ENCODE results near the gene BDP1. TPM values are rescaled to one million over a fixed set of nuclear protein-coding genes. Genes with fewer than 3 reads are reported as not detected.
"Not testable (repeated sequence)": the region's sequence is repeated elsewhere in the genome, so short reads cannot be mapped to it uniquely, and the experiment has no call there.

The BDP1 gene
- total and polyA plus RNA-seq, 9 donors, result 15.1 to 30.0 (median 24.2) TPM

DNA sequence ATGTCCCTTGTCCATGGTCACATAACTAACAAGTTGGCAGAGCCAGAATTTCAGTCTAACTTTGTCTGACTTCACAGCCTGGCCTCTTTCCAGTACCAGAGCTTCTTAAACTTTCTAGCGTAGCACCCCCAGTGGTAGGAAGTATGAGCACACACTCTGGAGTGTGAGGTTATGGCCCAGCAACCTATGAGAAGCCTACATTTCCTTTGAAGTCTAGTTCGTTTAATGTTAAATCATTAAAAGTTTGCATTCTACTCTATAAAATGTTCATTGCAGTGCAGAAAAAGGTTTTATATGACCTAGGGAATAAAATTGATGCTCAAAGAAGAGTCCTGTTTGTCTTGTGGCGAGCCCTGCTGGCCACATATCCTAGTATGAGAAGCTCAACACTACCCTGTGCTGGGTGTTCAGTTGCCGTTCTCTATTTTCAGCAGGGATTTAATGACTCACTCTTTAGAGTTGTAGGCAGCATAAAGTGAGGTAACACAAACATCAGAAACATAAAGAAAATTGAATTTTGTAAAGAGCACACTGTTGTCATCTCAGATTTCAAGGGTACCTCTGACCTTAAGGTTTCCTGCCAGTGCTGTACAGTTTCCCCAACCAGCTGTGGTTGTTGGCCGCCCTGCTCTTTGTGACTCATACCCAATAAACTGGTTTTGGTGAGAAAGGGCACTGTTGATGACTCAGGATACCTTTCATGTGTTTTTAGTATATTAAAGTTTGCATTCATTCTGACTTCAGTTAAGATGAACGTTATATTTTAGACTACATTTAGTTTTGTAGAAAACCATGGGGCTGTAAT lies 146.0 kb downstream of the BDP1 start:
- peaks cover 45% of the 10 kb centered on the region for H3K36me3 ChIP-seq (ENCODE audit: control insufficient read depth, insufficient read depth, low read length)
- WGBS (ENCODE audit: insufficient coverage), result no CpG with 5 or more reads among the region's 6 CpGs
- DNase-seq, result peak; percentile 35
- no peak overlapping the region for H3K27ac ChIP-seq (ENCODE audit: low read length)
- no peak overlapping the region for H3K4me3 ChIP-seq (ENCODE audit: low read length)
- no peaks in the 10 kb centered on the region for H3K4me1 ChIP-seq (ENCODE audit: control insufficient read depth, insufficient read depth, low read length)
- no peaks in the 10 kb centered on the region for H3K27me3 ChIP-seq (ENCODE audit: control insufficient read depth, insufficient read depth, low read length)
- H3K9me3 ChIP-seq (replicated peaks; ENCODE audit: control insufficient read depth, low read depth, low read length), result no peaks in the 10 kb centered on the region

DNA sequence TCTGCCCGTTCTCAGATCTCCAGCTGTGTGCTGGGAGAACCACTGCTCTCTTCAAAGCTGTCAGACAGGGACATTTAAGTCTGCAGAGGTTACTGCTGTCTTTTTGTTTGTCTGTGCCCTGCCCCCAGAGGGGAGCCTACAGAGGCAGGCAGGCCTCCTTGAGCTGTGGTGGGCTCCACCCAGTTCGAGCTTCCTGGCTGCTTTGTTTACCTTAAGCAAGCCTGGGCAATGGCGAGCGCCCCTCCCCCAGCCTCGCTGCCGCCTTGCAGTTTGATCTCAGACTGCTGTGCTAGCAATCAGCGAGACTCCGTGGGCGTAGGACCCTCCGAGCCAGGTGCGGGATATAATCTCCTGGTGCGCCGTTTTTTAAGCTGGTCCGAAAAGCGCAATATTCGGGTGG lies 154.5 kb downstream of the BDP1 start:
- not testable (repeated sequence) for H3K4me1 ChIP-seq (ENCODE audit: control insufficient read depth, insufficient read depth, low read length); H3K27ac ChIP-seq (ENCODE audit: low read length); H3K27me3 ChIP-seq (ENCODE audit: control insufficient read depth, insufficient read depth, low read length); H3K9me3 ChIP-seq (replicated peaks; ENCODE audit: control insufficient read depth, low read depth, low read length); DNase-seq; H3K36me3 ChIP-seq (ENCODE audit: control insufficient read depth, insufficient read depth, low read length); H3K4me3 ChIP-seq (ENCODE audit: low read length)
- WGBS (ENCODE audit: insufficient coverage), result no CpG with 5 or more reads among the region's 16 CpGs

DNA sequence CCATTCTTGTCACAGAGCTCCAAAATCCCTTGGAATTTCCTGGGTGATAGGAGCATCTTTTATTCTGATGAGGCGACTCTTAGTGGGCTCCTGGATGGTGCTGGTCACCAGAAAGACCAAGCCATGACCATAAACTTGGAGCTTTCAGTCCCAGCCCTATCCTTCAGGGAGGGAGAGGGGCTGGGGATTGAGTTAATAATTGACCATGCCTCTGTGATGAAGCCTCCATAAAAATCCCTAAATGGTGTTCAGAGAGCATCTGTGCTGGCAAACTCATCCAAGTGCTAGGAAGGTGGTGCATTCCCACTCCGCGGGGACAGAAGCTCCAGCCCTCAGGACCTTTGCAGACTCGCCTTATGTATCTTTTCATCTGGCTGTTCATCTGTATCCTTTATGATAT lies 160.4 kb downstream of the BDP1 start:
- H3K36me3 ChIP-seq (ENCODE audit: control insufficient read depth, insufficient read depth, low read length), result peaks cover 24% of the 10 kb centered on the region
- 83% methylated on average over 2 of the region's 4 CpGs for WGBS (ENCODE audit: insufficient coverage)
- DNase-seq, result no peak

More for the DNA sequence above, 160.4 kb downstream of the BDP1 start:
- H3K4me3 ChIP-seq (ENCODE audit: low read length), result no peak overlapping the region
- H3K27ac ChIP-seq (ENCODE audit: low read length), result no peak overlapping the region
- H3K27me3 ChIP-seq (ENCODE audit: control insufficient read depth, insufficient read depth, low read length), result no peaks in the 10 kb centered on the region
- H3K9me3 ChIP-seq (replicated peaks; ENCODE audit: control insufficient read depth, low read depth, low read length), result no peaks in the 10 kb centered on the region
- no peaks in the 10 kb centered on the region for H3K4me1 ChIP-seq (ENCODE audit: control insufficient read depth, insufficient read depth, low read length)

Other genes starting within 250 kb of the BDP1 start
- gene MCCC2, start 131.7 kb downstream of the BDP1 start, total RNA-seq, result 16.1 TPM
- 10 to 100 TPM; 12.0 to 21.5 (median 15.5) TPM for gene MCCC2, start 131.7 kb downstream of the BDP1 start, polyA plus RNA-seq (ENCODE audit: insufficient read depth in 1 of 8, insufficient read length in 8 of 8, low replicate concordance in 1 of 8)

Measured in muscle of leg (tissue), 11 donors.